Adrenal gland (tissue), 12 donors: ENCODE data around the gene PLEKHA7. TPM values are rescaled to one million over a fixed set of nuclear protein-coding genes. Genes with fewer than 3 reads are reported as not detected.

Source experiments
- DNase-seq, 7 donors: peaks; one replicate each; pipeline ENCODE4 v3.0.0-alpha.2; 2019 to 2020
- H3K27ac ChIP-seq, 5 donors: fragments of 200-600 bp; sonication (generic) in 4 of 5; 1 replicate in 3 of 5; 2 replicates in 2 of 5; pipeline versions ENCODE4 v1.5.1 to v1.8.0; 2016 to 2020; ENCODE audit warnings: mild to moderate bottlenecking in 1 of 5
- H3K27me3 ChIP-seq: fragments of 200-600 bp; 2 replicates; pipeline ENCODE4 v1.8.0; 2021
- H3K36me3 ChIP-seq, 2 donors: fragments of 200-600 bp; replicated peaks in 1 of 2; 1 replicate in 1 of 2; 2 replicates in 1 of 2; pipeline versions ENCODE4 v1.5.1 to v1.8.0; 2018 to 2022
- H3K4me1 ChIP-seq, 2 donors: fragments of 200-600 bp; replicated peaks in 1 of 2; 1 replicate in 1 of 2; 2 replicates in 1 of 2; pipeline versions ENCODE4 v1.5.1 to v1.8.0; 2018 to 2021
- H3K4me3 ChIP-seq, 4 donors: fragments of 200-600 bp; sonication (generic) in 3 of 4; one replicate each; pipeline ENCODE4 v1.5.1; 2016 to 2018
- H3K9me3 ChIP-seq, 3 donors: fragments of 200-600 bp; sonication (generic) in 1 of 3; replicated peaks in 1 of 3; 1 replicate in 2 of 3; 2 replicates in 1 of 3; pipeline versions ENCODE4 v1.5.1 to v1.8.0; 2016 to 2021
- POLR2A ChIP-seq, 2 donors: fragments of 450-650 bp; IDR thresholded peaks; one replicate each; pipeline ENCODE4 v1.6.1; 2017; ENCODE audit warnings: antibody characterized with exemption in 2 of 2, mild to moderate bottlenecking in 2 of 2, moderate library complexity in 1 of 2
- WGBS, 4 donors: extraction: QIAGEN DNeasy Blood & Tissue Kit in 2 of 4; methylation state at CpG; one replicate each; pipeline versions ENCODE4 v1.1.5 to v1.1.7; 2013 to 2017; 5-methylcytosine and 5-hydroxymethylcytosine counted together
- intact Hi-C, 2 donors: fragments of 100-400 bp; cut with DNase I; formaldehyde crosslinking; loops; one replicate each; pipeline versions ENCODE4 v1.14.1 to v1.15.0; 2022 to 2023
- polyA plus RNA-seq, 3 donors: library from polyadenylated mRNA; stranded (reverse); fragments of 200-250 nt in 2 of 3; fragments of 350-450 nt in 1 of 3; fragmentation: Illumina TruSeq in 1 of 3; extraction: RNeasy Lipid Tissue Mini Kit (QIAGEN cat#74804) in 1 of 3; gene quantifications; one replicate each; pipeline ENCODE4 v1.2.3, GENCODE V29; 2013 to 2014
- total RNA-seq, 9 donors: library from RNA; depleted of rRNA in 4 of 9; stranded (reverse); fragments of >200 nt in 4 of 9; fragments of 120-200 nt in 1 of 9; fragmentation: NEBNext Ultra II Directional in 1 of 9; extraction: Animal tissue kit (Norgen Biotek cat#: 25700) in 1 of 9; gene quantifications; one replicate each; pipeline versions ENCODE4 v1.1.0 to v1.2.4, GENCODE V29; 2013 to 2023
- TF ChIP-seq, protein P1 (sequence below), 6 experiments: fragments of 450-650 bp in 4 of 6; fragments of 200-600 bp in 2 of 6; sonication (generic) in 1 of 6; IDR thresholded peaks; 1 replicate in 5 of 6; 2 replicates in 1 of 6; pipeline versions ENCODE4 v1.5.1 to v1.8.0; 2016 to 2021; ENCODE audit warnings: antibody characterized with exemption in 6 of 6, mild to moderate bottlenecking in 2 of 6, moderate library complexity in 1 of 6
- donor health status: healthy with polysubstance abuse.
- donor health status: Bipolar disorder and iron deficiency.
- donor health status: DM: yes; HTN: yes; CAD: no.
- donor health status: DM: no; HTN: no; CAD: no.
- donor health status: DM: no; HTN: no; CAD: no.
- donor health status: DM: yes; HTN: yes; CAD: no.

Gene PLEKHA7
- total and polyA plus RNA-seq, 12 donors, result 0.54 to 23.7 (median 2.7) TPM

DNA sequence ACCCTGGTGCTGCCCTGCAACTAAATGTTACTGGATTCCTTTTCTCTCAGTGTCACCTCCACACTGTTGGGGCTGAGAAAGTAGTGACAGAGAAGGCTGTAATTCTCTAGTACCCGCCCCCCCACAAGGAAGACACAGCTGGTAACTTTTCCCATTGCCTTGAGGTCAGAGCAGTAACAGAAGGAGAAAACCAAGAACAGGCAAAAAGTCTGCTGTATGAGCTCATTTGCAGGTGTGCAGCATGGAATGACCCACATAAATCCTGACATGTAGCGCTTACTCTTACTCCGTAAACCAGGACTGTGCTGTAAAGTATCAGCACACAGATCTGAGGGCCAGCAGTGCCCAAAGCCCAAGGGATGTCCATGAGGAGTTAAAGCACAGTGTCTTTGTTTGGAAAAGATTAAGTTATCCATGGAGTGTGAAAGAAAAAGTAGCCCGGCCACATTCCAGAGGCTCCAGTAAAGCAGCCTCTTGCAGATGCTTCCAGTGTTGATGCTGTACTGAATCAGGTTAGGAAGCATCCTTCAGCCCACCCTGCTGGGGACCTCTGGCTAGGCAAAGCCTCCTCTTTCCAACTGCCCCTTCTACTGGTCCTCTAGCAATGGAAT, 120.7 kb downstream of the PLEKHA7 start:
- no peaks in the 10 kb centered on the region for H3K36me3 ChIP-seq
- intact Hi-C loops, result no loop called here
- no peaks in the 10 kb centered on the region for H3K27me3 ChIP-seq
- H3K4me3 ChIP-seq, result no peak overlapping the region
- no peak overlapping the region for H3K27ac ChIP-seq
- TF ChIP-seq, protein P1, sequence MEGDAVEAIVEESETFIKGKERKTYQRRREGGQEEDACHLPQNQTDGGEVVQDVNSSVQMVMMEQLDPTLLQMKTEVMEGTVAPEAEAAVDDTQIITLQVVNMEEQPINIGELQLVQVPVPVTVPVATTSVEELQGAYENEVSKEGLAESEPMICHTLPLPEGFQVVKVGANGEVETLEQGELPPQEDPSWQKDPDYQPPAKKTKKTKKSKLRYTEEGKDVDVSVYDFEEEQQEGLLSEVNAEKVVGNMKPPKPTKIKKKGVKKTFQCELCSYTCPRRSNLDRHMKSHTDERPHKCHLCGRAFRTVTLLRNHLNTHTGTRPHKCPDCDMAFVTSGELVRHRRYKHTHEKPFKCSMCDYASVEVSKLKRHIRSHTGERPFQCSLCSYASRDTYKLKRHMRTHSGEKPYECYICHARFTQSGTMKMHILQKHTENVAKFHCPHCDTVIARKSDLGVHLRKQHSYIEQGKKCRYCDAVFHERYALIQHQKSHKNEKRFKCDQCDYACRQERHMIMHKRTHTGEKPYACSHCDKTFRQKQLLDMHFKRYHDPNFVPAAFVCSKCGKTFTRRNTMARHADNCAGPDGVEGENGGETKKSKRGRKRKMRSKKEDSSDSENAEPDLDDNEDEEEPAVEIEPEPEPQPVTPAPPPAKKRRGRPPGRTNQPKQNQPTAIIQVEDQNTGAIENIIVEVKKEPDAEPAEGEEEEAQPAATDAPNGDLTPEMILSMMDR (IDR thresholded peaks at IDR 0.05), result no peak
- no peak for TF ChIP-seq POLR2A (IDR thresholded peaks at IDR 0.05)
- H3K9me3 ChIP-seq, result peaks cover 0 to 8% (median 0%) of the 10 kb centered on the region in 3 donors
- no peak for DNase-seq
- 75 to 93% (median 84%) methylated on average over 4 of the region's 4 CpGs for WGBS, 4 donors
- H3K4me1 ChIP-seq, result no peaks in the 10 kb centered on the region

- no peak for DNase-seq
- TF ChIP-seq, protein P1 (IDR thresholded peaks at IDR 0.05), result no peak
- TF ChIP-seq POLR2A (IDR thresholded peaks at IDR 0.05), result no peak
- H3K4me1 ChIP-seq, result no peaks in the 10 kb centered on the region
- no peak overlapping the region for H3K27ac ChIP-seq
- no peak overlapping the region for H3K4me3 ChIP-seq
- peaks cover 0 to 8% (median 0%) of the 10 kb centered on the region in 3 donors for H3K9me3 ChIP-seq
- no peaks in the 10 kb centered on the region for H3K27me3 ChIP-seq
- WGBS, 4 donors, result 53 to 78% (median 62%) methylated on average over 1 of the region's 1 CpG
- intact Hi-C loops, result no loop called here
- H3K36me3 ChIP-seq, result no peaks in the 10 kb centered on the region
These were observed 122.2 kb downstream of the PLEKHA7 start for GRCh38 chr11:16891964-16892363.

- Histone ChIP-seq H3K9me3 (peaks cover 0 to 8% (median 0%) of the 10 kb centered on the region in 3 donors), H3K4me1 (no peaks in the 10 kb centered on the region), H3K27ac (no peak overlapping the region), H3K4me3 (no peak overlapping the region), H3K36me3 (no peaks in the 10 kb centered on the region), H3K27me3 (no peaks in the 10 kb centered on the region)
- DNase-seq, result no peak
- WGBS, 4 donors, result 88 to 96% (median 91%) methylated on average over 2 of the region's 2 CpGs
- intact Hi-C loops, result no loop called here
- no peak for TF ChIP-seq POLR2A (IDR thresholded peaks at IDR 0.05)
- TF ChIP-seq, protein P1 (IDR thresholded peaks at IDR 0.05), result no peak
These were observed 123.0 kb downstream of the PLEKHA7 start for GRCh38 chr11:16891165-16891564.

DNA sequence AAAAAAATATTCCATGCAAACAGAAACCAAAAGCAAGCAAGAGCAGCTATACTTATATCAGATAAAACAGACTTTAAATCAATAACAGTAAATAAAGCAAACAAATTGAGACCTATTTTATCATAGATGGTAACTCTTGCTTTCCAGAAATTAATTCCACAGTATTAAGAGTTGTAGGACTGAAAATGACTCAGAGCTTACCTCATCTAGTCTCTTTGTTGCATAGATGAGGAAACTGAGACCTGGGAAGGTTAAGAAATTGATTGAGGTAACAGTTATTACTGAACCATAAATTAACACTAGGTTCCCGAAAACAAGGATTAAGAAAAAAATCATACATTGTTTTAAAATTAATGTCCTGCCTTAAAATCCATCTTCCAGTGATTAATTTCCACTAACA, 123.8 kb downstream of the PLEKHA7 start:
- Histone ChIP-seq H3K27ac (no peak overlapping the region), H3K4me3 (no peak overlapping the region), H3K4me1 (no peaks in the 10 kb centered on the region), H3K9me3 (peaks cover 0 to 8% (median 0%) of the 10 kb centered on the region in 3 donors), H3K27me3 (no peaks in the 10 kb centered on the region), H3K36me3 (no peaks in the 10 kb centered on the region)
- WGBS, 4 donors, result 81 to 90% (median 86%) methylated on average over 1 of the region's 1 CpG
- DNase-seq, result no peak
- intact Hi-C loops, result no loop called here
- TF ChIP-seq POLR2A (IDR thresholded peaks at IDR 0.05), result no peak
- TF ChIP-seq, protein P1 (IDR thresholded peaks at IDR 0.05), result no peak
